IMR-90 (cell line): ENCODE results near the gene UBFD1. TPM values are rescaled to one million over a fixed set of nuclear protein-coding genes. Genes with fewer than 3 reads are reported as not detected.

Experiments used
- ATAC-seq: fragments of 200-7000 bp; cut with Tn5 transposase; 2 replicates; pipeline ENCODE4 v1.9.1; 2020; ENCODE audit warnings: low read depth, mild to moderate bottlenecking, moderate library complexity
- BruUV-seq: library from RNA; stranded (reverse); fragments of 400-500 nt; replicated peaks from 2 replicates; lab custom pipeline; 2021; lab: Mats Ljungman, UMichigan
- CTCF ChIA-PET: fragments of 300-600 bp; formaldehyde crosslinking; extraction: SDS; loops from one replicate; lab custom pipeline; 2021; ENCODE audit warnings: antibody characterized with exemption; lab: Yijun Ruan, JAX
- POLR2A ChIA-PET: fragments of 300-600 bp; sonication (Branson Sonifier 250); formaldehyde crosslinking; loops from one replicate; lab custom pipeline; 2022; ENCODE audit warnings: antibody characterized with exemption; ENCODE audit not compliant: unreplicated experiment; lab: Charles Lee
- DNase-seq: peaks from one replicate; pipeline ENCODE4 v3.0.0; 2013
- H2AFZ ChIP-seq: replicated peaks from 2 replicates; pipeline ENCODE3; 2013; ENCODE audit warnings: low read length, mild to moderate bottlenecking; ENCODE audit not compliant: poor library complexity
- H2AK5ac ChIP-seq: 2 replicates; pipeline ENCODE4 v1.6.1; 2013; ENCODE audit warnings: low read depth, low read length, inconsistent platforms
- H2AK9ac ChIP-seq: replicated peaks from 2 replicates; pipeline ENCODE3; 2013; ENCODE audit warnings: mild to moderate bottlenecking, low read depth, low read length, moderate library complexity; ENCODE audit not compliant: poor library complexity
- H2BK120ac ChIP-seq: 2 replicates; pipeline ENCODE4 v1.6.1; 2013; ENCODE audit warnings: low read depth, low read length, inconsistent platforms
- H2BK15ac ChIP-seq: 3 replicates; pipeline ENCODE4 v1.6.1; 2013; ENCODE audit warnings: low read depth, low read length, inconsistent platforms
- H2BK20ac ChIP-seq: 2 replicates; pipeline ENCODE4 v1.6.1; 2013; ENCODE audit warnings: low read depth, mild to moderate bottlenecking, inconsistent platforms, low read length, moderate library complexity
- H2BK5ac ChIP-seq: 2 replicates; pipeline ENCODE4 v1.6.1; 2013; ENCODE audit warnings: mild to moderate bottlenecking, low read depth, low read length, inconsistent platforms; ENCODE audit not compliant: poor library complexity, severe bottlenecking
- H3K14ac ChIP-seq: replicated peaks from 2 replicates; pipeline ENCODE4 v1.6.1; 2013; ENCODE audit warnings: low read depth, low read length, inconsistent platforms
- H3K18ac ChIP-seq: 2 replicates; pipeline ENCODE4 v1.6.1; 2013; ENCODE audit warnings: low read depth, low read length, control low read depth
- H3K23ac ChIP-seq: 2 replicates; pipeline ENCODE4 v1.6.1; 2013; ENCODE audit warnings: low read depth, low read length, inconsistent platforms
- H3K27ac ChIP-seq: 2 replicates; pipeline ENCODE4 v1.5.1; 2013; ENCODE audit warnings: mild to moderate bottlenecking, control low read depth, low read length; ENCODE audit not compliant: insufficient read depth
- H3K27me3 ChIP-seq: 2 replicates; pipeline ENCODE4 v1.6.1; 2013; ENCODE audit warnings: low read length; ENCODE audit not compliant: control insufficient read depth, insufficient read depth
- H3K36me3 ChIP-seq: 2 replicates; pipeline ENCODE4 v1.6.1; 2013; ENCODE audit warnings: low read length, mixed read lengths; ENCODE audit not compliant: control insufficient read depth, insufficient read depth
- H3K4ac ChIP-seq: 2 replicates; pipeline ENCODE4 v1.6.1; 2013; ENCODE audit warnings: low read depth, low read length, inconsistent platforms
- H3K4me1 ChIP-seq: 2 replicates; pipeline ENCODE4 v1.6.1; 2013; ENCODE audit warnings: low read length, mixed read lengths; ENCODE audit not compliant: control insufficient read depth, insufficient read depth
- H3K4me2 ChIP-seq: 2 replicates; pipeline ENCODE4 v1.6.1; 2013; ENCODE audit warnings: low read depth, mild to moderate bottlenecking, control low read depth, low read length, moderate library complexity
- H3K4me3 ChIP-seq: 2 replicates; pipeline ENCODE4 v1.5.1; 2013; ENCODE audit warnings: low read depth, mild to moderate bottlenecking, control low read depth, low read length, moderate library complexity; ENCODE audit not compliant: insufficient read depth
- H3K56ac ChIP-seq: 2 replicates; pipeline ENCODE4 v1.6.1; 2013; ENCODE audit warnings: low read length, inconsistent platforms; ENCODE audit not compliant: insufficient read depth; ENCODE audit errors: extremely low read depth
- H3K79me1 ChIP-seq, 2 experiments: 2 replicates each; pipeline ENCODE4 v1.6.1; 2013; ENCODE audit warnings: low read length in 2 of 2, inconsistent platforms in 1 of 2, low read depth in 1 of 2
- H3K9ac ChIP-seq: 2 replicates; pipeline ENCODE4 v1.6.1; 2013; ENCODE audit warnings: low read depth, low read length, control low read depth
- H3K9me1 ChIP-seq: 2 replicates; pipeline ENCODE4 v1.6.1; 2013; ENCODE audit warnings: low read length, inconsistent platforms; ENCODE audit not compliant: insufficient read depth
- H3K9me3 ChIP-seq: 2 replicates; pipeline ENCODE4 v1.6.1; 2013; ENCODE audit warnings: low read length; ENCODE audit not compliant: control insufficient read depth, insufficient read depth
- H4K20me1 ChIP-seq: 2 replicates; pipeline ENCODE4 v1.6.1; 2013; ENCODE audit warnings: low read length, inconsistent platforms; ENCODE audit not compliant: insufficient read depth
- H4K5ac ChIP-seq: 2 replicates; pipeline ENCODE4 v1.6.1; 2013; ENCODE audit warnings: mild to moderate bottlenecking, low read depth, low read length, control low read depth
- H4K8ac ChIP-seq, 2 experiments: 2 replicates each; pipeline ENCODE4 v1.6.1; 2013; ENCODE audit warnings: low read depth in 2 of 2, low read length in 2 of 2, control low read depth in 1 of 2, inconsistent platforms in 1 of 2
- H4K91ac ChIP-seq: 2 replicates; pipeline ENCODE4 v1.6.1; 2013; ENCODE audit warnings: low read depth, low read length, inconsistent platforms; ENCODE audit not compliant: insufficient read depth
- BHLHE40 ChIP-seq: fragments of 150-350 bp; IDR thresholded peaks from 2 replicates; pipeline ENCODE4 v1.6.1; 2016; ENCODE audit warnings: mild to moderate bottlenecking, low read depth, low read length
- CHD1 ChIP-seq: IDR thresholded peaks from 2 replicates; pipeline ENCODE4 v1.6.1; 2012; ENCODE audit warnings: low read depth, low read length, improper control_type of control experiment
- MAFK ChIP-seq: IDR thresholded peaks from 2 replicates; pipeline ENCODE4 v1.6.1; 2012; ENCODE audit warnings: low read depth, low read length, improper control_type of control experiment
- MXI1 ChIP-seq: IDR thresholded peaks from 2 replicates; pipeline ENCODE4 v1.6.1; 2012; ENCODE audit warnings: low read depth, mild to moderate bottlenecking, low read length, moderate library complexity, borderline replicate concordance
- NFE2L2 ChIP-seq: fragments of 150-350 bp; IDR thresholded peaks from 2 replicates; pipeline ENCODE4 v1.6.1; 2016; ENCODE audit warnings: low read depth, mild to moderate bottlenecking, low read length
- RAD21 ChIP-seq: IDR thresholded peaks from 2 replicates; pipeline ENCODE4 v1.6.1; 2012; ENCODE audit warnings: low read length, improper control_type of control experiment
- RFX5 ChIP-seq: IDR thresholded peaks from 2 replicates; pipeline ENCODE4 v1.8.0; 2012; ENCODE audit warnings: low read depth, mild to moderate bottlenecking, low read length, moderate library complexity
- SMC3 ChIP-seq: fragments of 150-350 bp; IDR thresholded peaks from 2 replicates; pipeline ENCODE4 v1.6.1; 2016; ENCODE audit warnings: low read depth, mild to moderate bottlenecking, antibody characterized with exemption, low read length, moderate library complexity
- WGBS, 2 experiments: methylation state at CpG; one replicate each; pipeline versions ENCODE4 v1.1.5 to v1.1.7; 2013; ENCODE audit warnings: missing lambda C conversion rate in 2 of 2; ENCODE audit not compliant: insufficient read length in 1 of 2; ENCODE audit errors: extremely low coverage in 2 of 2; 5-methylcytosine and 5-hydroxymethylcytosine counted together
- dilution Hi-C: fragments of 300-500 bp; cut with HindIII; formaldehyde crosslinking; loops from one replicate; pipeline ENCODE4 v1.14.3; 2018; ENCODE audit warnings: low sequenced_read_pairs; ENCODE audit not compliant: unreplicated experiment
- in situ Hi-C: fragments of 300-500 bp; cut with MboI; formaldehyde crosslinking; loops from 3 replicates; pipeline ENCODE4 v1.14.3; 2019; ENCODE audit warnings: low sequenced_read_pairs, inconsistent platforms, mixed read lengths
- intact Hi-C: fragments of 100-400 bp; cut with micrococcal nuclease; formaldehyde crosslinking; loops from 2 replicates; pipeline ENCODE4 v1.10.0; 2022
- polyA plus RNA-seq, 3 experiments: library from polyadenylated mRNA; depleted of rRNA; stranded (reverse); fragments of >200 nt; gene quantifications; 2 replicates each; pipeline ENCODE4 v1.2.3, GENCODE V29; 2012; ENCODE audit warnings: low replicate concordance in 1 of 3
- total RNA-seq: library from RNA; depleted of rRNA; stranded (reverse); fragments of >200 nt; gene quantifications from 2 replicates; pipeline ENCODE4 v1.2.3, GENCODE V29; 2012
- TF ChIP-seq, protein P1 (sequence below): fragments of 150-350 bp; IDR thresholded peaks from 2 replicates; pipeline ENCODE4 v1.6.1; 2016; ENCODE audit warnings: low read depth, mild to moderate bottlenecking, low read length, moderate library complexity, borderline replicate concordance
- TF ChIP-seq, protein P2 (sequence below): conservative IDR thresholded peaks from 2 replicates; pipeline ENCODE4 v1.5.1; 2012; ENCODE audit warnings: mild to moderate bottlenecking, low read depth, low read length, improper control_type of control experiment
- TF ChIP-seq, protein P3 (sequence below): fragments of 150-350 bp; IDR thresholded peaks from 2 replicates; pipeline ENCODE4 v1.6.1; 2017; ENCODE audit warnings: mild to moderate bottlenecking, antibody characterized with exemption, low read length, low read depth

Gene UBFD1
- total and polyA plus RNA-seq, 2 of the 4 experiments (the other 2 are of a cell fraction), result 39.3 to 55.0 TPM

DNA sequence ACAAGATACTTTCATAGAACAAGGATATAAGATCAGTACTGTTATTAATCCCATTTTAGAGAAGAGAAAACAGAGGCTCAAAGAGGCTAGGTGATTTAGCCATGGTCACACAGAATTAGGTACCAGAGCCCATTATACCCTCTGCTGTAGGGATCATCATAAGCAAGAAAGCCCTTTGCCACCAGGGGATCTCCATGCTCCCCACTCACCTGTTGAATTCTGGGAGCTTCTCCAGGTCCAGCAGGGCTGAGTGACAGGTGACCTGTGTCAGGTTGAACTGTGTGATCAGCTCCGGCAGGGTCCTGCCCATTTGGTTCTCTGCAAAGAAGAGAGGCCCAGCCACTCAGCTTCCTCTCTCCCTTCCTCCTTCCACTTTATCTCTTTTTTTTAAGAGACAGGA is 25.1 kb upstream of the UBFD1 start:
- H3K9ac ChIP-seq, result no peak overlapping the region
- H3K56ac ChIP-seq, result no peak overlapping the region
- H3K14ac ChIP-seq, result no peak overlapping the region
- H3K27me3 ChIP-seq, result no peaks in the 10 kb centered on the region
- no peak overlapping the region for H2AFZ ChIP-seq
- H3K79me1 ChIP-seq, result peaks cover 11 to 16% of the 10 kb centered on the region in 2 experiments; a peak in 2 of 4 replicates
- no peak overlapping the region for H4K91ac ChIP-seq
- H2BK20ac ChIP-seq, result no peak overlapping the region
- ChIA-PET CTCF (no interaction called here), POLR2A (no interaction called here)
- H3K27ac ChIP-seq, result no peak overlapping the region
- H3K23ac ChIP-seq, result no peak overlapping the region
- no peak for ATAC-seq
- no peak overlapping the region for H3K18ac ChIP-seq
- no peak overlapping the region for H2AK9ac ChIP-seq
- no TSS peak for BruUV-seq
- no peaks in the 10 kb centered on the region for H3K9me3 ChIP-seq
- peaks cover 54% of the 10 kb centered on the region for H3K36me3 ChIP-seq
- whole genome bisulfite sequencing, 2 experiments, result no CpG with 5 or more reads among the region's 1 CpG
- in situ Hi-C loops (no loop called here), dilution Hi-C loops (no loop called here), intact Hi-C loops (no loop called here)
- no peak overlapping the region for H2BK15ac ChIP-seq
- no peak overlapping the region for H2BK120ac ChIP-seq
- H4K20me1 ChIP-seq, result no peaks in the 10 kb centered on the region; the same call in 1 of the 2 replicates
- no peak overlapping the region for H3K4me2 ChIP-seq
- DNase-seq, result no peak
- no peak overlapping the region for H3K4ac ChIP-seq
- H4K5ac ChIP-seq, result no peak overlapping the region
- H3K4me1 ChIP-seq, result 0 out of 2 replicates have a peak, but pooled peaks cover 2% of the 10 kb centered on the region
- H2BK5ac ChIP-seq, result no peak overlapping the region
- H3K9me1 ChIP-seq, result peaks cover 8% of the 10 kb centered on the region
- H3K4me3 ChIP-seq, result no peak overlapping the region
- TF ChIP-seq, protein P1, sequence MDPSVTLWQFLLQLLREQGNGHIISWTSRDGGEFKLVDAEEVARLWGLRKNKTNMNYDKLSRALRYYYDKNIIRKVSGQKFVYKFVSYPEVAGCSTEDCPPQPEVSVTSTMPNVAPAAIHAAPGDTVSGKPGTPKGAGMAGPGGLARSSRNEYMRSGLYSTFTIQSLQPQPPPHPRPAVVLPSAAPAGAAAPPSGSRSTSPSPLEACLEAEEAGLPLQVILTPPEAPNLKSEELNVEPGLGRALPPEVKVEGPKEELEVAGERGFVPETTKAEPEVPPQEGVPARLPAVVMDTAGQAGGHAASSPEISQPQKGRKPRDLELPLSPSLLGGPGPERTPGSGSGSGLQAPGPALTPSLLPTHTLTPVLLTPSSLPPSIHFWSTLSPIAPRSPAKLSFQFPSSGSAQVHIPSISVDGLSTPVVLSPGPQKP, result no peak
- TF ChIP-seq, protein P2, sequence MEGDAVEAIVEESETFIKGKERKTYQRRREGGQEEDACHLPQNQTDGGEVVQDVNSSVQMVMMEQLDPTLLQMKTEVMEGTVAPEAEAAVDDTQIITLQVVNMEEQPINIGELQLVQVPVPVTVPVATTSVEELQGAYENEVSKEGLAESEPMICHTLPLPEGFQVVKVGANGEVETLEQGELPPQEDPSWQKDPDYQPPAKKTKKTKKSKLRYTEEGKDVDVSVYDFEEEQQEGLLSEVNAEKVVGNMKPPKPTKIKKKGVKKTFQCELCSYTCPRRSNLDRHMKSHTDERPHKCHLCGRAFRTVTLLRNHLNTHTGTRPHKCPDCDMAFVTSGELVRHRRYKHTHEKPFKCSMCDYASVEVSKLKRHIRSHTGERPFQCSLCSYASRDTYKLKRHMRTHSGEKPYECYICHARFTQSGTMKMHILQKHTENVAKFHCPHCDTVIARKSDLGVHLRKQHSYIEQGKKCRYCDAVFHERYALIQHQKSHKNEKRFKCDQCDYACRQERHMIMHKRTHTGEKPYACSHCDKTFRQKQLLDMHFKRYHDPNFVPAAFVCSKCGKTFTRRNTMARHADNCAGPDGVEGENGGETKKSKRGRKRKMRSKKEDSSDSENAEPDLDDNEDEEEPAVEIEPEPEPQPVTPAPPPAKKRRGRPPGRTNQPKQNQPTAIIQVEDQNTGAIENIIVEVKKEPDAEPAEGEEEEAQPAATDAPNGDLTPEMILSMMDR, result no peak
- TF ChIP-seq MXI1 (no peak), RFX5 (no peak), NFE2L2 (no peak), BHLHE40 (no peak), RAD21 (no peak), CHD1 (no peak), SMC3 (no peak), MAFK (no peak)
- TF ChIP-seq, protein P3, sequence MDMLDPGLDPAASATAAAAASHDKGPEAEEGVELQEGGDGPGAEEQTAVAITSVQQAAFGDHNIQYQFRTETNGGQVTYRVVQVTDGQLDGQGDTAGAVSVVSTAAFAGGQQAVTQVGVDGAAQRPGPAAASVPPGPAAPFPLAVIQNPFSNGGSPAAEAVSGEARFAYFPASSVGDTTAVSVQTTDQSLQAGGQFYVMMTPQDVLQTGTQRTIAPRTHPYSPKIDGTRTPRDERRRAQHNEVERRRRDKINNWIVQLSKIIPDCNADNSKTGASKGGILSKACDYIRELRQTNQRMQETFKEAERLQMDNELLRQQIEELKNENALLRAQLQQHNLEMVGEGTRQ, result no peak
- H2AK5ac ChIP-seq, result no peak overlapping the region
- no peak overlapping the region for H4K8ac ChIP-seq
